ENCODE results near the gene LARGE1.

Gene LARGE1

DNA sequence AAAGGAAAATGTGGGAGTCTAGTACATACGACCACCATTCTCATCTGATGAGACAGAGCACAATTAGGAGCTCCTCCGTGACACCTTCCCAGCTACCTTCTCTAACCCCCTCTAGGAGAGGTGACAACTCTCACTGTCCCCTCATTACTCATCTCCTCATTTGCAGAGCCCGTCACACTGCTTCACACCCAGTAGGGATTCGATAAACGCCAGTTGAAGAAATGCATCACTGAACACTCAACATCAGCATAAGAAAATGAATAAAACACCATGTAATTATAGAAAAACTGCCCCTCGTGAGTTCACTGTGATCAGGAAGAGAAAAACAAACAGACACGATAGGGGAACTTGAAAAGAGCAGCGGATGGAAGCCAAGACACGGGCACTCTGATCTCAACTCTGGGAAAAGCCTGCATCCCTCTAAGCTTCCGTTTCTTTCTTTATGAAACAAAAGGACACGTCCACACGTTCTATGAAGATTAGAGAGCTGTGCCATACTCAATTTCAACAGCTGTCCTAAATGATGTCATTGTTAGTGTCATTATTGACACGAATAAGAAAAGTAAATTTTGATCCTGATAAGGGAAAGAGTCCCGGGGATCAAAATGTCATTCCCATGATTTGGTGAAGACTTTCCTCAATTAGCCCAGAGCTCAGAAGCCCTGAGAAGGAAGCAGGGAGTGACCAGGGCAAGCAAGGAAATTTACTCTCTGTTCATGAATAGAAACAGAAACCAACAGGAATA is 356.9 kb downstream of the LARGE1 start:
- DNase-seq (ENCODE audit: low read depth in 2 of 2), result no peak

DNA sequence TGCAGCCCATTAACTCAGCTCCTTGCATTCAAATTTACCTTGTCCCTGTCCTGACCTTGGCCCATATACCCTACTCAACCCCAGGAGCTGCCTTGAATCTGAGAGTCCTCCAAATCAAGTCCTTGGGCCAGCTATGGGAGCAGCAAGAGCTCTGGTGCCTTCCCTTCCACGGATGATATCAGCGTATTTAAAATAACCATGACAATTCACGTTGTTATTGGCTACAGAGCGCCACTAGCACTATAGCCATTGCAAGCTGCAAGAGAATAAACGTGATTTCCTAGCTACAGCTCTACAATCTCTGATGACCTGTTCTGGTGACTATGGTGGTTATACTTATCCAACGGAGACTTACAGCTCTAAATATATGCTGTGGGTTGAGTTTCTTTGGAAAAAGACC is 357.8 kb downstream of the LARGE1 start:
- no peak for DNase-seq (ENCODE audit: low read depth in 2 of 2)

- no peak for DNase-seq (ENCODE audit: low read depth in 2 of 2)
Measured at GRCh38 chr22:33561149-33561807, 359.0 kb downstream of the LARGE1 start.

GRCh38 chr22:33557836-33558235 is 362.4 kb downstream of the LARGE1 start:
- DNase-seq (ENCODE audit: low read depth in 2 of 2), result no peak

DNA sequence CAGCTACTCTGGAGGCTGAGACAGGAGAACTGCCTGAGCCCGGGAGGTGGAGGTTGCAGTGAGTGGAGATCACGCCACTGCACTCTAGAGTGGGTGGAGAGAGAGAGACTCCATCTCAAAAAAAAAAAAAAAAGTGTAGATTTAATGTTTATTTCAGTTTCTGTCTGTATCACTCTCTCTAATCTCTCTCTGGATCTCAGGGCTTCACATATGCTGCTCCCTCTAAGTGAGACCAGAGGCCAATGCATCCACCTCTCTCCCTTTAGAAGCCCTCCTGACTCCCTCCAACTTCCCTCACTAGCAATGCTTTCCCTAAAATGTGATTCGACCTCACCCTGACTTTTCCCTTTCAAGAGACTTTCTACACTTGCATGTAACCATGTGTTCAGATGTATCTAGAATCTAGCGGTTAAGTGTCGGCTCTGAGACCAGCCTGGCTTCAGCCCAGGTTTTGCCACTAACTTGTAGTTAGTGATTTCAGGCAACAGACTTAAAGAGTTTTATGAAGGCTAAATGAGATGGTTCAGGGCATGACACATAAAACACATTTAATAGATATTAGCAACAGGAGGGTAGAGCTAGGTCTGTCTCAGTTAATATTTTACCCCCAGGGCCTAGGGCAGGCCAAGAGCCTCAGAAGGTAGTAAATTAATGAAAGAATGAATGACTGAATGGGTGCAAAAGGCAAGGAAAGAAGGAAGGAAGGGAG is 364.3 kb downstream of the LARGE1 start:
- DNase-seq (ENCODE audit: low read depth in 2 of 2), result no peak

- DNase-seq (ENCODE audit: low read depth in 2 of 2), result no peak
Measured at GRCh38 chr22:33553493-33553892, 366.8 kb downstream of the LARGE1 start.

DNA sequence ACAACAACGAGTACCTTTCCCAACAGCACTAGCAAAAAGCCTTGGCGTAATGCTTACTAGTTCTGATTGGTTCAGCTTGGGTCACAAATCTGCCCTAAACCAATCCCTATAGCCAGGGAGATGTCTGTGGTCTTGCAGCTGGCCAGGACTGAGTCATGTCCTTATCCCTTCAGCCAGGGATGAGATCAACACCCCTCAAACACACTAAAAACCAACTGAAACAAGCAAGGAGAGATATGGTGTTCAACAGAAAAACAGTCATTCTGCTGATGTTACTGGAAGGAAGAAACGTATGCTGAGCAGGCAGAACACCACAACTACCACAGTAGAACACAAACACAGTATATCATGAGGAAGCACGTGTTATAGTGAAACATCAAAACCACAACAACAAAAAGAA is 375.6 kb downstream of the LARGE1 start:
- no peak for DNase-seq (ENCODE audit: low read depth in 2 of 2)

DNA sequence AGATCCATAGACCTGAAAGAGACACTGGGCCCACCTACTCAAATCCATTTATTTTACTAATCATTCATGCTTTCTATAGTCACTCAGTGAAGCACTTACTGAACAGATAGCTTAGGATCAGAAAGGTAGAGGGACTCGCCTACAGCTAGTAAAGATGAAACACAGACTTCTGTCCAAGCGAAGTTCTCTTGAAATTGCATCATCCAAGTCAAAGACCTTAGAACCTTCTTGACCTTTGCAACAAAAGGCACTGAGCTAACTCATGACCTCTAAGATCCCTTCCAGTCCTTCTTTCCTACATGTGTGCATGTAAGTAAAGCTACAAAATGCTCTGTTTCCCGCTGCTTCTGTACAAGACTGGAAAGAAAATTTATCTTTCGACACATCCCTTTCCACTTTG is 377.6 kb downstream of the LARGE1 start:
- no peak for DNase-seq (ENCODE audit: low read depth in 2 of 2)

- DNase-seq (ENCODE audit: low read depth in 2 of 2), result no peak
Measured at GRCh38 chr22:33542153-33542552, 378.1 kb downstream of the LARGE1 start.

GRCh38 chr22:33539902-33540751 is 380.1 kb downstream of the LARGE1 start:
- DNase-seq (ENCODE audit: low read depth in 2 of 2), result no peak

DNA sequence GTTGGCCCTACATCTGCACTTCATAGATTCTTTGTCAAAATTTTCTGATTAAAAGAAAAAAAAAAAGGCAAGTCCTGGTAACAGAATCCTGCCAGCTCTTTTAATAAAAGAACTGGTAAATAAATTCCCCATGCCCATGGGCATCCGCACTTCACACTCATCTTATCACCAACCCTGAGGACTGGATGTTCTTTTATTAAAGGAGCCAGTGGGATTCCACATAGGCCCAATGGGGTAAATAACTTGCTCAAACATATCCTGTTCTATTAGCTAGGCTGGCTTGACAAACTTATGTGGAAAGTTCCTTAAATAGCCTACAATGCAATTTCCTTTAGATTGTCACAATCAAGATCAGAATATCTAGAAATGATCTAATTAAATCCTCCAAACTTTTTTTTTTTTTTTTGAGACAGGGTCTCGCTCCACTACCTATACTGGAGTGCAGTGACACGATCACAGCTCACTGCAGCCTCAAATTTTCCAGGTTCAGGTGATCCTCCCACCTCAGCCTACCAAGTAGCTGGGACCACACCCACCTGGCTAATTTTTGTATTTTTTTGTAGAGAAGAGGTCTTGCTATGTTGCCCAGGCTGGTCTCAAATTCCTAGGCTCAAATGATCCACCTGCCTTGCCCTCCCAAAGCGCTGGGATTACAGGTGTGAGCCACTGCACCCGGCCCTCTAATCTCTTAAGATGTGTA is 380.9 kb downstream of the LARGE1 start:
- no peak for DNase-seq (ENCODE audit: low read depth in 2 of 2)

GRCh38 chr22:33538277-33538885 is 381.9 kb downstream of the LARGE1 start:
- DNase-seq (ENCODE audit: low read depth in 2 of 2), result no peak

- no peak for DNase-seq (ENCODE audit: low read depth in 2 of 2)
Measured at GRCh38 chr22:33537059-33537458, 383.2 kb downstream of the LARGE1 start.

GRCh38 chr22:33535937-33536875 is 384.1 kb downstream of the LARGE1 start:
- DNase-seq (ENCODE audit: low read depth in 2 of 2), result no peak

DNA sequence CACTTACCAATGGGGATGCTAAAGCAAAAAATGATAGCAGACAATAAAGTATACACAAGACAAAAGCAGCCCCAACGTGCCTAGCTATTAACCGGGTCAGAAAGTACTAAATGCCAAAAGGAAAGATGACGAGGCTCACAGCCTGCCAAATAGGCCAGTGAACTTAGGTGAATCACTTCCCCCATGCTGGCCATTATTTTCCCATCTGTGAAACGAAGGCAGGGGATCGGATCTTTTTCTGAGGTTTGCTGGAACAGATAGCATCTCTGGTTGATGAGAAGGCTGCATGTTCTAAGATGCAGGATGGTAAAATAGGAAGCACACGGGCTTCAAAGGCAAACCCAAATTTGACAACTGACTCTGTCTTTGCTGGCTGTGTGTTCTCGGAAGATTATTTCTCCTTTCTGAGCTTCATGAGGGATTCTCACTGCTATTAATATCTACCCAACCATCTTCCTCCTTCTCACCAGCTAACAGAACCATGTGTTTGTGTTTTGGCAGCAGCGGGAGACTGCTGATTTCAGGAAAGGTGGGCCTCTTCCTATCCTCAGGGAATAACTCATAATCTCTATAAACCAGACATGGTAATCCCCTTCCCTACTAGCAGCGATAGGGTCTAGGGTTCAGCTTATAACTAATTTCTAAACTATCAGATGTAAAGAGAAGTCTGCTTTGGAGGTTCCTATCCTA is 390.7 kb downstream of the LARGE1 start:
- DNase-seq (ENCODE audit: low read depth in 2 of 2), result no peak

DNA sequence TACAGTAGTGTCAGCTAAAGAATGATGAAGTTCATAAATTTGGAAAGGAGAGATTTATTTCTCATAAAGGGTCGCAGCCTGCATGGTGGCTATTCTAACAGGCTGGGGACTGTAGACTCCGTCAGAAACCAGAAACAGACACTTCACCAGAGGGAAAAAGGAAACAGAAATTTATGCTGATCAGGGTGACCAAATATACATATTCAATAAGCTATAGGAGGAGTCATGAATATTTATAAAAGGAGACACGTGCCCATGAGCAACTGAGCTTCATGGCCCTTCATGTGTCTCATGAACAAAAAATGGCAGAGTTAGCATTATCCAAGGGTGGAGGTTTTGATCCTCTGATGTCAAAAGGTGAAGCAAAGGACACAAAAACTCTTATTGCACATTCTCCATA is 392.1 kb downstream of the LARGE1 start:
- DNase-seq (ENCODE audit: low read depth in 2 of 2), result no peak

GRCh38 chr22:33526434-33527107 is 393.7 kb downstream of the LARGE1 start:
- no peak for DNase-seq (ENCODE audit: low read depth in 2 of 2)

GRCh38 chr22:33524511-33525260 is 395.6 kb downstream of the LARGE1 start:
- no peak for DNase-seq (ENCODE audit: low read depth in 2 of 2)

Data from stimulated activated CD8-positive, alpha-beta memory T cell treated with anti-CD3 and anti-CD28 coated beads, Interleukin-15, amount 100 ng/mL, for 48 hours (primary cell).